ENCODE results near the gene PIGC.
A peak's percentile ranks its signal among the peaks of the same experiment; 100 is the strongest.

Gene PIGC

GRCh38 chr1:172443666-172444453, at the start of gene PIGC (continued):
- TF ChIP-seq ZSCAN30 (tag by site-specific recombination; IDR thresholded peaks at IDR 0.05), result peak; percentile 65; the same call in 1 of the 2 replicates
- no peak for TF ChIP-seq TSHZ1 (tag by site-specific recombination; IDR thresholded peaks at IDR 0.05; ENCODE audit: borderline replicate concordance)
- TF ChIP-seq ZEB2 (tag by site-specific recombination; IDR thresholded peaks at IDR 0.05), result peak; percentile 24; the same call in 1 of the 2 replicates
- TF ChIP-seq ZNF585B (tag by site-specific recombination; IDR thresholded peaks at IDR 0.05), result no peak
- TF ChIP-seq ZNF560 (tag by site-specific recombination; IDR thresholded peaks at IDR 0.05; ENCODE audit: borderline replicate concordance), result no peak
- no peak for TF ChIP-seq SCRT2 (tag by site-specific recombination; IDR thresholded peaks at IDR 0.05)
- peak; percentile 95 for TF ChIP-seq ZNF423 (tag by site-specific recombination; IDR thresholded peaks at IDR 0.05)
- peak; percentile 69; the same call in 1 of the 2 replicates for TF ChIP-seq ZNF324 (tag by site-specific recombination; IDR thresholded peaks at IDR 0.05)
- TF ChIP-seq OSR2 (tag by site-specific recombination; IDR thresholded peaks at IDR 0.05), result no peak
- TF ChIP-seq ZNF747 (tag by site-specific recombination; IDR thresholded peaks at IDR 0.05), result no peak
- no peak for TF ChIP-seq HOXA7 (CRISPR knock-in tag; IDR thresholded peaks at IDR 0.05; ENCODE audit: borderline replicate concordance)
- TF ChIP-seq ZNF600 (tag by site-specific recombination; IDR thresholded peaks at IDR 0.05), result peak; percentile 47; the same call in 1 of the 2 replicates
- no peak for TF ChIP-seq PRDM6 (tag by site-specific recombination; IDR thresholded peaks at IDR 0.05)
- TF ChIP-seq, protein P1, sequence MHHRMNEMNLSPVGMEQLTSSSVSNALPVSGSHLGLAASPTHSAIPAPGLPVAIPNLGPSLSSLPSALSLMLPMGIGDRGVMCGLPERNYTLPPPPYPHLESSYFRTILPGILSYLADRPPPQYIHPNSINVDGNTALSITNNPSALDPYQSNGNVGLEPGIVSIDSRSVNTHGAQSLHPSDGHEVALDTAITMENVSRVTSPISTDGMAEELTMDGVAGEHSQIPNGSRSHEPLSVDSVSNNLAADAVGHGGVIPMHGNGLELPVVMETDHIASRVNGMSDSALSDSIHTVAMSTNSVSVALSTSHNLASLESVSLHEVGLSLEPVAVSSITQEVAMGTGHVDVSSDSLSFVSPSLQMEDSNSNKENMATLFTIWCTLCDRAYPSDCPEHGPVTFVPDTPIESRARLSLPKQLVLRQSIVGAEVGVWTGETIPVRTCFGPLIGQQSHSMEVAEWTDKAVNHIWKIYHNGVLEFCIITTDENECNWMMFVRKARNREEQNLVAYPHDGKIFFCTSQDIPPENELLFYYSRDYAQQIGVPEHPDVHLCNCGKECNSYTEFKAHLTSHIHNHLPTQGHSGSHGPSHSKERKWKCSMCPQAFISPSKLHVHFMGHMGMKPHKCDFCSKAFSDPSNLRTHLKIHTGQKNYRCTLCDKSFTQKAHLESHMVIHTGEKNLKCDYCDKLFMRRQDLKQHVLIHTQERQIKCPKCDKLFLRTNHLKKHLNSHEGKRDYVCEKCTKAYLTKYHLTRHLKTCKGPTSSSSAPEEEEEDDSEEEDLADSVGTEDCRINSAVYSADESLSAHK (tag by site-specific recombination; IDR thresholded peaks at IDR 0.05), result no peak
- TF ChIP-seq ZNF416 (tag by site-specific recombination; IDR thresholded peaks at IDR 0.05), result no peak
- TF ChIP-seq ZBTB20 (tag by site-specific recombination; IDR thresholded peaks at IDR 0.05), result peak; percentile 87; the same call in 1 of the 2 replicates
- TF ChIP-seq PATZ1 (tag by site-specific recombination; IDR thresholded peaks at IDR 0.05), result peak; percentile 74
- no peak for TF ChIP-seq ZNF140 (tag by site-specific recombination; IDR thresholded peaks at IDR 0.05)
- TF ChIP-seq, protein P2, sequence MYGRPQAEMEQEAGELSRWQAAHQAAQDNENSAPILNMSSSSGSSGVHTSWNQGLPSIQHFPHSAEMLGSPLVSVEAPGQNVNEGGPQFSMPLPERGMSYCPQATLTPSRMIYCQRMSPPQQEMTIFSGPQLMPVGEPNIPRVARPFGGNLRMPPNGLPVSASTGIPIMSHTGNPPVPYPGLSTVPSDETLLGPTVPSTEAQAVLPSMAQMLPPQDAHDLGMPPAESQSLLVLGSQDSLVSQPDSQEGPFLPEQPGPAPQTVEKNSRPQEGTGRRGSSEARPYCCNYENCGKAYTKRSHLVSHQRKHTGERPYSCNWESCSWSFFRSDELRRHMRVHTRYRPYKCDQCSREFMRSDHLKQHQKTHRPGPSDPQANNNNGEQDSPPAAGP (tag by site-specific recombination; IDR thresholded peaks at IDR 0.05), result peak; percentile 55; the same call in 1 of the 2 replicates
- no peak for TF ChIP-seq ZNF513 (tag by site-specific recombination; IDR thresholded peaks at IDR 0.05)
- TF ChIP-seq ZNF16 (tag by site-specific recombination; IDR thresholded peaks at IDR 0.05; ENCODE audit: low read depth), result no peak
- no peak for TF ChIP-seq ZNF169 (tag by site-specific recombination; IDR thresholded peaks at IDR 0.05)
- no peak for TF ChIP-seq ZNF174 (tag by site-specific recombination; IDR thresholded peaks at IDR 0.05)
